GM21529 (cell line): ENCODE results near the gene INSIG2.
"Not testable (repeated sequence)": the region's sequence is repeated elsewhere in the genome, so short reads cannot be mapped to it uniquely, and the experiment has no call there.

Experiments used
- ATAC-seq: cut with Tn5 transposase; IDR thresholded peaks from one replicate; pipeline ENCODE4 v1.9.1; 2021; ENCODE audit not compliant: unreplicated experiment

The INSIG2 gene

DNA sequence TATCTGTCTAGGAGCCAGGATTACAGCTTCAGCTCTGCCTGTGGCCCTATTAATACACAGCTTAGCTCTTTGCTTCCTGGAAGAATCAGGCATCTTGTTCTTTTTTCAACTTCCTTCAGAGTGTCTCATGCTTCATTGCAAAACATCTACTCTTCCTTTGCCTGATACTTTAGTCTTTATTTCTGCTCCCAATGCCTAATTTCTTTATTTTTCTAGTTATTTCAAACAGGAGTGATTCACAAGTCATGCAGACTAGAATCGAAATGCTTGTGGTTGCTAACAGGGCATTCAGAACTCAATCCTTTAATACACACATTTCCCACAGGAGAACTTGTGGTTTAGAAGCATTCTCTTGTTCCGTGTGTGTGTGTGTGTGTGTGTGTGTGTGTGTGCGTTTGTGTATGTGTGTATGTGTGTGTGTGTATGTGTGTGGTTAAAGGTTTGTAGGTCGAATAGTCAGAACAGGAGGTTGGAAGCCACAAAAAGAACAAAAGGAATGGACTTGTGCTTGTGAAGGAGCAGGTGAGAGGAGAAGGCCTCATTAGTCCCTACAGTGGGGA lies 28.3 kb upstream of the INSIG2 start:
- no peak for ATAC-seq

GRCh38 chr2:118061135-118061955 lies 26.9 kb upstream of the INSIG2 start:
- peak; percentile 83 for ATAC-seq

DNA sequence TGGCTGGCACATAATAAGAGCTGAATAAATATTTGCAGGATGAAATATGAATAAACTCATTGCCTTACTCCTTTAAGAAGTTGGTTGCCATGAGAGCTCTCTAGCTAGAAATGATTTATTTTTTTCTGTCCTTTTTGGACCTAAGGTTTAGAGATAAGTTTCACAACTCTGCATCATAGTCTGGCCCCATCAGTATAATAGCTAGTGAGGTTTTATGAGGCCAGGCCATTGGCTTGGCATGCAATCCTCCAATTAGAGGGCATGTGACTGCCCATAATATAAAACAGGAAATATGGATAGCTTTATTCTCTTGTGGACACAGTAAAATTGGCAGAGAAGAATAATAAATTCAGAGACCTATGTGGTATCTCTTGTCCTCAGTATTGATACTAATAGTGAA lies 26.2 kb upstream of the INSIG2 start:
- no peak for ATAC-seq

- no peak for ATAC-seq
Measured at GRCh38 chr2:118062669-118063068, 25.6 kb upstream of the INSIG2 start.

DNA sequence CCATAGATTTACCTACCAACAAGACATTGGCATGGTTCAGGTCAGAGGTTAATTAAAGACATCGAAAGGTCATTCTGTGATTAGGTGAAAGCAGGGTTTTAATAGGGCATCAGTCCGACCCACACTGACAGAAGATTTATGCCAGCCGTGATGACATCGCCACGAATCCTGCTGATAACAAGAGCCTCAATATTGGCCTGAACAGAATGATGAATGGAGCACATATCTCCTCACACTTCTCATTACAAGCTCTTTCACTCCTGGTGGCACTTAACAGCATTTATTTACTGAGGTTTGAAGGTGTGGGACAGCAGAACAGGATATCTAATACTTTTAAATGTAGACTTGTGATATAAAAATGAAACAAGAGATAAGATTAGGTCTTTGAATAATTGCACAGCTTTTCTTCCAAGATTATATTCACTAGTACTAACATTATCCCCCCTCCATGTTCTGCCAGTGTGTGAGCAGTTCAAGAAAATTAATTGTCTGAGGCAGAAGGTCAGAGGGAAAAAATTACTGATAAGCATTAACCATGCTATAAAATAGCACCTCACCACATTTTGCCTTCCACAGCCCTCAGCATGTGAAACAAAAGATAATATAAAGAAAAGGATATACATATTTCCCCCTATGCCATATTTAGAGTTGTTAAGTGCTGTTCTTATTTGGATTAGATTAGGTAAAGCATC lies 23.1 kb upstream of the INSIG2 start:
- no peak for ATAC-seq

DNA sequence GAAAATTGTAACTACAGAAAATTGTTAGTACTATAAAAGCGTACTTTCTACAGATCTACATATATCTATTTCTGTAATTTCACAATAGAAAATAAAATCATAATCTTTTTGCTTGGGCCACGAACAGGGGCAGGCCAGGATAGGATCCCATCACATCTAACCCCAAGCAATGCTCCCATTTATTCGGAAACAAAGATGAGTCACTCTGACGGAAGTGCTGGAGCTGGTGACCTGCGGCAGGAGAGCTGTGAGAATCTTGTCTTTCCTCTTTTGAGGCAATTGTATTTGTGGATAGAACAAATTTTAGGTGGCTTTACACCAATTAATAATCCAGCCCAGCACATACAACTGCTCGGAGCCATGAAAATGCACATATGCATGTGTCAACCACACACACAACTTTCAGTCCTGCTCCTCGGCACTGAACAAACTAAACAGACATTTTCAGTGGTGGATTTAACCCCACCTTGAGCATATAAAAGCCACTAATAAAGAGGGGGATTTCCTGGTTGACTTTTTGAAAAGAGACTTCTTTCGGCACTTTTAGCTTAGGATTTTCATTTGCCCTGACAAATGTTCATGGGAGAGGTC lies 22.3 kb upstream of the INSIG2 start:
- ATAC-seq: no peak

DNA sequence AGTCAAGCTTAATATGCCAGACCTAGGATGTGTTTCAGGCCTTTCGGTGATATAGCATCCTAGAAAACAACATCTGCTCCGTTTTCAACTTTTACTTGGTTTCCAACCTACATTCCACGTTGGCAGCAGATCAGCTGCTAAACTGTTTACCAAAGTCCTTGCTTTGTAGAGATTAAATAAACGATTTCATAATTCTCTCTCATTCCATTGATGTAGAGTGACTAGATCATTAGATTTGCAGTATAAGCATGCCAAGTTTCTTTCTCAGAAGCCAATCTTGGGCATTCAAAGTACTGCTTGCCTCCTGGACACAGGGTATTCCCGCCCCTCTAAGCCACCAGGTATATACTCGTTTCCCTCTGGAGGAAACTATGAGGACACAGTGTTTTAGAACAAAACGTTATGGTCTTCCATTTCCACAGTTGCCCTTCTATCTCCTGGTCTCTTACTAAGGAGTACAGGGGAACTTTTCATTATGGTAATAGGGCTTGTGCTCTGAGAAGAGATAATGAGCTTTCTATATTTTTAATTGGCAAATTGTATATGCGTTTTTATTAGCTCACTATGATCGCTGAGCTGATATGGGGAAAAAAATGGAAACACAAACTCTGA lies 10.5 kb upstream of the INSIG2 start:
- no peak for ATAC-seq

- no peak for ATAC-seq
Measured at GRCh38 chr2:118078734-118079133, 9.5 kb upstream of the INSIG2 start.

DNA sequence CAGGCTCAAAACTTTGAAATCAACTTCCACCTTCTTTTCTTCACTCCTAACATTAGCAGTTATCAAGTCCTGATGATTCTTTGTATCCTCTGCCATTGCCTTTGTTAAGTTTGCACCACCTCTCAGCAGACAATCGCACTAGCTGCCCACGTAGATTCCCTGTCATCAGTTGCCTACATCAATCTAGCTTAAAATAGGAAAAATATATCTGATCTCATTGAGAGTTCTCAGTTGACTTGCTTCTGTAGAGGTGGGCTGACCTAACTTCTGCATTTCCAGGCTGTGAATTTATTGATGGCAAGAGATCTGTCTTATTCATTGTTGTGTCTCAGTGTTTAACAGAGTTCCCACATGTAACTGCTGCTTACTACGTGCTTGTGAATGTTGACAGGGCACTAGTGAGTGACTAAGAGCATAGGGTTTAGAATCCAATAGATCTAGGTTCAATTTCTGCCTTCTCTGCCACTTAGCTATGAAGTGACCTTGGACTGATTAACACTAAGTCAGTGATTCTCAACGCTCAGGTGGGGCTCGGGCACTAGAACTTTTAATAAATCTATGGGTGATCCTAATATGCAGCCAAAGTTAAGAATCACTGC lies 3.7 kb upstream of the INSIG2 start:
- ATAC-seq: no peak

GRCh38 chr2:118085173-118086023 lies 2.9 kb upstream of the INSIG2 start:
- no peak for ATAC-seq

DNA sequence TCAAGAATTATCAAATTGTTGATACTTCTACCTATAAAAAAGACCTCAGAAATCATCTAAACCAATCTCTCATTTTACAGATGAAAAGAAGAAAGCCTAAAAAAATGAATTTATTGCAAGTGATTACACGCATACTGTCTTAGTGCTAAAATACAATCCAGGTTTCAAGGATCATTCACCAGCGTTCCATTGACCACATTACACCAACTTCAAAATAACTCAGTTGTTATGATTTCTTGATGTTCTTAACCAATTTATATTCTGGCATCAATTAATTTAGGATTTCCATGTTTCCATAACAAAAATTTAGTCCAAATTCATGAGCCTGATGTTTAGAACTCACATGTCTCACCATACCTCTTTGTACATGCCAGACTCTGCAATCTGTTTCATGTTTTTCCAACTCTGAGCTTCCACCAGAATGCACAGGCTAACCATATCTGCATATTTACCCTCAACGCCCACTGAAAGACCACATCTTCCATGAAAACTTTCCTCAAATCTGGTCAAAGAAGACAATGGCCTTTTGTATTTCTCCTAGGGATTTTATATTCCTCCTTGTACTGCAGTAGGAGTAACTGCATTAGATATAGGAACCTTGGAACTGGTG lies 2.1 kb upstream of the INSIG2 start:
- no peak for ATAC-seq

DNA sequence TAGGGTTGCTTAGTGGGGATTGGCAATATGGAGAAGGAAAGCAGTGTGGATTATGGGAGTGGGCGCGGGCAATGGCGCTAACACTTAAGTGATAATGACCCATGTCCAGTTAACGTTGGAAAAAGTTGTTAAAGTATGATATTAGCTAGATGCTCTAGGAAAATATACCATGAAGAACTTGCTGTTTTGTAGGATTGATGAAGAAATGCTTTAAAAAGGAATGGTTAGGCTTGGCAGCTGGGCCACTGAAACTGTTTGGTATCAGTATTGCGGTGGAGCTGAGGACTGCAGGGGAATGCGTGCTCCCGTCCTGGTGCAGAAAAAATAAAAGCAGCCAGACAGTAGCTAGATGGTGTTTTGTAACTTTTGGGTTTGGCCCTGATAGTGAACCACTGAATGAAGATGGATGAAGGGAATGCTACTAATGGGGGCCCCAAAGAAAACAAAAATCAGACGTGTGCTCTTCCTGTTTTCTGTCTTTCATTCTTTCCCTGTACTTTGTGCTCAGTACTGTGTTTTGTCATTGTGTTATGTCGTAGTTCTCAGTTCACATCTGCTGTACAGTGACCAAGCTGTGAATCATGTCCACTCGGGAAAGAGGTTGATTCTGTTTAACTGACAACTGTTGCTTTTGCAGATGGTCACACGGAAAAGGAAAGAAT lies 999 bp downstream of the INSIG2 start:
- peak; percentile 28 for ATAC-seq

GRCh38 chr2:118090387-118091139 lies 2.3 kb downstream of the INSIG2 start:
- no peak for ATAC-seq

DNA sequence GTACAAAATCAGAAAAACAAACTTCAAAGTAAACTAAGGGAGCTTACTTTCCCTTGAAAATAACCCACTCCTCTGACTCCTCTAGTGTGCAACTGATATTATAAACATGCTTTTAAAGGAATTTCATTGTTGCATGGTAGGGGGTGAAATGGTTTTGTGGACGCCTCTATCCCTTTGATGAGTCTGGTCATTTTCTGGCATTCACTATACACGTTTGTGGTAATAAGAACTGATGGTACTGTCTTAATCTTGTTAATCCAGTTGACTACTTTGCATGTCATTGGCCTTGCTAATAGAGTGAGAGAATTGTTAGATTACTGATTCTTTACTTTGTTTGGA lies 2.8 kb downstream of the INSIG2 start:
- ATAC-seq: no peak

GRCh38 chr2:118091631-118092030 lies 3.4 kb downstream of the INSIG2 start:
- ATAC-seq: no peak

GRCh38 chr2:118094102-118094501 lies 5.8 kb downstream of the INSIG2 start:
- not testable (repeated sequence) for ATAC-seq

DNA sequence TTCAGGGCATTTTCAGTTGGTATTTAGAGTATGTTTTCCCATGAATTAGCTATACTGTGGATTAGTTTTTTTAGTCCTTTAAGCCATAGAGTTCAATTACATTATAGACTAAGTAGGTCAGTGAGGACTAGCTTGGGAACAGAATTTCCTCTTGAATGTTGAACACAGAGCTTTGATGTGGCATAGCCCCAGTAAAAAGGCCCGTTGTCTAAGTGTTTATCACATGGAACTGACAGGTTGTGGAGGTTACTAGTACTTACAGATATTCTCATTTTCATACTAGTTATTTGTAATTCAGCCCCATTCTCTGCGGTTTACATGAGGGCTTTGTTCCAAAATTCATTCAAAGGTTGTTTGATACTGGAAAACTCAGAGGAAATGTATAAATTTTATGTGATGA lies 6.2 kb downstream of the INSIG2 start:
- no peak for ATAC-seq

- ATAC-seq: no peak
Measured at GRCh38 chr2:118095610-118096009, 7.3 kb downstream of the INSIG2 start.

GRCh38 chr2:118097657-118098056 lies 9.4 kb downstream of the INSIG2 start:
- ATAC-seq: no peak
